GM12873 (cell line): ENCODE data around the gene ZNF609.

ENCODE experiments used
- CTCF ChIP-seq: IDR thresholded peaks from 2 replicates; pipeline ENCODE4 v1.5.1; 2012; ENCODE audit warnings: low read depth, mild to moderate bottlenecking, moderate library complexity, low read length, control low read depth; ENCODE audit not compliant: insufficient read depth; ENCODE audit errors: missing control alignments

Gene ZNF609

GRCh38 chr15:64732156-64732860 lies 271.9 kb downstream of the ZNF609 start:
- no peak for TF ChIP-seq CTCF
